ENCODE results near the gene CYFIP1.

Gene CYFIP1

GRCh38 chr15:22916606-22917350, 63.4 kb downstream of the CYFIP1 start:
- no peaks in the 10 kb centered on the region for H3K4me1 Mint-ChIP-seq
- TF ChIP-seq, protein P1, sequence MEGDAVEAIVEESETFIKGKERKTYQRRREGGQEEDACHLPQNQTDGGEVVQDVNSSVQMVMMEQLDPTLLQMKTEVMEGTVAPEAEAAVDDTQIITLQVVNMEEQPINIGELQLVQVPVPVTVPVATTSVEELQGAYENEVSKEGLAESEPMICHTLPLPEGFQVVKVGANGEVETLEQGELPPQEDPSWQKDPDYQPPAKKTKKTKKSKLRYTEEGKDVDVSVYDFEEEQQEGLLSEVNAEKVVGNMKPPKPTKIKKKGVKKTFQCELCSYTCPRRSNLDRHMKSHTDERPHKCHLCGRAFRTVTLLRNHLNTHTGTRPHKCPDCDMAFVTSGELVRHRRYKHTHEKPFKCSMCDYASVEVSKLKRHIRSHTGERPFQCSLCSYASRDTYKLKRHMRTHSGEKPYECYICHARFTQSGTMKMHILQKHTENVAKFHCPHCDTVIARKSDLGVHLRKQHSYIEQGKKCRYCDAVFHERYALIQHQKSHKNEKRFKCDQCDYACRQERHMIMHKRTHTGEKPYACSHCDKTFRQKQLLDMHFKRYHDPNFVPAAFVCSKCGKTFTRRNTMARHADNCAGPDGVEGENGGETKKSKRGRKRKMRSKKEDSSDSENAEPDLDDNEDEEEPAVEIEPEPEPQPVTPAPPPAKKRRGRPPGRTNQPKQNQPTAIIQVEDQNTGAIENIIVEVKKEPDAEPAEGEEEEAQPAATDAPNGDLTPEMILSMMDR (IDR thresholded peaks at IDR 0.05; ENCODE audit: unreplicated experiment in 3 of 3): no peak
- H3K27me3 Mint-ChIP-seq (ENCODE audit: low read depth): no peaks in the 10 kb centered on the region
- H3K36me3 Mint-ChIP-seq (ENCODE audit: low read depth): peaks cover 66% of the 10 kb centered on the region
- no peak overlapping the region for H3K27ac Mint-ChIP-seq
- no peaks in the 10 kb centered on the region for H3K9me3 Mint-ChIP-seq
- no peak overlapping the region for H3K4me3 Mint-ChIP-seq

DNA sequence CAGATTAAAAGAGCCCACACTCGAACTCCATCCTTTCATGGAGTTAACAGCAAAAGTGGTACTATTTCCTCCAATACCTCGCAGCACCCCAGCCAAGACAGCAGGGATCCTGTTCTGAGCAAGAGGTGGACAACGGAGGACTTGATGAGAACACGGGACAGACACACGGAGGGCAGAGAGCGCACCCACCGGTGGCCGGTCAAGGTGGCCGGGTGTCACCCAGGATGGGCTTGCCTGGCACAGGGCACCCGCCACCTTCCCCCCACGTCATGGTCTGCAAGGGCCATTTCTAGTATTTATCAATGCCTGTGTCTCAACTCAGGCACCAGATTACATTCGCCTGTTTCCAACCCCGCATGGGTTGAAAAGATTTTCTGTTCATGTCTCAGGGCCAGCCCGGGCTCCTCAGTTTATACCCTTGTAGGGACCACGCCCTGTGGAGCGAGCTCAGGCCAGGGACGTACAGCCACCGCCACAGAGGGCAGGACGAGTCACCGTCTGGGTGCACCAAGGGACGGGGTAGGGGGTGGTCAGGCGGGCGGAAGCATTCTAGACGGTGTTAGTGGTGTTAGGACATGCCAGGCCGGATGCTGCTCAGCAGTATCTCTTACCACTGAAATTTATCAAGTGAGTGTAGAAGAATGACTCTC, 64.2 kb downstream of the CYFIP1 start:
- H3K9me3 Mint-ChIP-seq: no peaks in the 10 kb centered on the region
- no peak overlapping the region for H3K27ac Mint-ChIP-seq
- H3K27me3 Mint-ChIP-seq (ENCODE audit: low read depth): no peaks in the 10 kb centered on the region
- no peak overlapping the region for H3K4me3 Mint-ChIP-seq
- TF ChIP-seq, protein P1 (IDR thresholded peaks at IDR 0.05; ENCODE audit: unreplicated experiment in 3 of 3): no peak
- H3K36me3 Mint-ChIP-seq (ENCODE audit: low read depth): peaks cover 68% of the 10 kb centered on the region
- H3K4me1 Mint-ChIP-seq: no peaks in the 10 kb centered on the region

DNA sequence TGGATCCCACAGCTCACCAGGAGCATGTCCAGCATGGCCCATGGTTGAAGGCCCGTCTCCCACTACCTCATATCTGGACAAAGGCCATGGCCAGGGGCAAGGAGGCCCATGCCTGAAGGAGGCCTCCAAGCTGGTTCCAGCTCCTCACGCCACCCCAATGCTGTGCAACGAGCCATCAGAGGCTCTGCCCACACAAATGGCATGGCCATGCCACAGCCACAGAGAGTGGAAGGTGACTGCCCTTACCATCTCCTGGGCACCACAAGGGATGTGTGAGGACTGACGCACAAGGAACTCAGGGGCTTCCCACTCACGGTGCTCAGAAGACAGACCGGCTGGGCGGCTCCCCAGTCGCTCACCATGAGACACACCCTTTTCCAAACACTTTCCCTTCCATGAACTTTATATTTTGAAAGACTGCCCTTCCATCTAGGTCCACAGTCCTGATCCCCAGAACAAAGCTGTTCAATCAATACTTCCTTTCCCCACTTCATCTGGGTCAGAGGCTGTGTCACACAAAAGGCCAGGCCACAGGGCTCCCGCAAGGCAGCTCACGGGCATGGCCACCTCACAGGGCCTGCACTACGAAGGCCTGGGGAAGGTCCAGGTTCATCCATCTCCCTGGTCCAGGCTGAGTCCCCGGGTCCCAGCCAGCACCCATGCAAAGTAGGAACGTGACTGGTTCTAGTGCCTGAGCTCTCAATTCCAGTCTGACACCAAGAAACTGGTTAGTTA, 66.4 kb downstream of the CYFIP1 start:
- H3K27ac Mint-ChIP-seq: no peak overlapping the region
- peaks cover 71% of the 10 kb centered on the region for H3K36me3 Mint-ChIP-seq (ENCODE audit: low read depth)
- H3K4me3 Mint-ChIP-seq: no peak overlapping the region
- H3K27me3 Mint-ChIP-seq (ENCODE audit: low read depth): no peaks in the 10 kb centered on the region
- H3K4me1 Mint-ChIP-seq: no peaks in the 10 kb centered on the region
- no peaks in the 10 kb centered on the region for H3K9me3 Mint-ChIP-seq
- TF ChIP-seq, protein P1 (IDR thresholded peaks at IDR 0.05; ENCODE audit: unreplicated experiment in 3 of 3): no peak

- no peaks in the 10 kb centered on the region for H3K4me1 Mint-ChIP-seq
- peaks cover 77% of the 10 kb centered on the region for H3K36me3 Mint-ChIP-seq (ENCODE audit: low read depth)
- H3K27ac Mint-ChIP-seq: no peak overlapping the region
- H3K9me3 Mint-ChIP-seq: no peaks in the 10 kb centered on the region
- TF ChIP-seq, protein P1 (IDR thresholded peaks at IDR 0.05; ENCODE audit: unreplicated experiment in 3 of 3): no peak
- H3K27me3 Mint-ChIP-seq (ENCODE audit: low read depth): no peaks in the 10 kb centered on the region
- H3K4me3 Mint-ChIP-seq: no peak overlapping the region
These were observed 67.9 kb downstream of the CYFIP1 start for GRCh38 chr15:22912256-22912655.

DNA sequence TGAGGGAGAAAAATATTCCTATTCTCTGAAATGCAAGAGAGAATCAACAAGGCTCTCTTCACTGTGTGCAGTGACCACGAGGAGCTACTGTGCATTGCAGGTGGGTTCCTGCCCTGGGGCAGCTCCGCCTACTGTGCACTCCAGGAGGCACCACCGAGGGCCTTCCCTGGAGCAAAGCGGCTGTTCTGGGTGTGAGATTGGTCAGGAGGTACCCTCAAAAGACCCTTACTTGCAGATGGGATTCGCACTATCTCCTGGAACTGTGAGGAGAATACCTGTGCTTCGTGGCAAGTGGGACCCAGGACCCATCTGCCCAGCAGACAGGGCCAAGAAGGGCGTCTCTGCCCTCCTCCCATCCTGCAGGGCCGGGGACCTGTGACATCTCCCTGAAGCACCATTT, 68.9 kb downstream of the CYFIP1 start:
- H3K9me3 Mint-ChIP-seq: no peaks in the 10 kb centered on the region
- no peak overlapping the region for H3K4me3 Mint-ChIP-seq
- H3K36me3 Mint-ChIP-seq (ENCODE audit: low read depth): peaks cover 75% of the 10 kb centered on the region
- H3K27ac Mint-ChIP-seq: no peak overlapping the region
- no peaks in the 10 kb centered on the region for H3K4me1 Mint-ChIP-seq
- H3K27me3 Mint-ChIP-seq (ENCODE audit: low read depth): no peaks in the 10 kb centered on the region
- TF ChIP-seq, protein P1 (IDR thresholded peaks at IDR 0.05; ENCODE audit: unreplicated experiment in 3 of 3): no peak

Data from nephron (organoid).